Neural crest cell (in vitro differentiated cells): ENCODE data around the gene RRP9. TPM values are rescaled to one million over a fixed set of nuclear protein-coding genes. Genes with fewer than 3 reads are reported as not detected.
"Not testable (repeated sequence)": the region's sequence is repeated elsewhere in the genome, so short reads cannot be mapped to it uniquely, and the experiment has no call there.

Source experiments
- DNase-seq: peaks from one replicate; pipeline ENCODE4 v3.0.0; 2021; ENCODE audit warnings: low read depth, mixed read lengths, low spot score
- H3K27ac Mint-ChIP-seq: one replicate; pipeline ENCODE4 v1.8.0; 2021; ENCODE audit warnings: mild to moderate bottlenecking, mixed read lengths; ENCODE audit not compliant: unreplicated experiment
- H3K27me3 Mint-ChIP-seq: 2 replicates; pipeline ENCODE4 v1.8.0; 2021; ENCODE audit warnings: low read depth, mild to moderate bottlenecking, mixed read lengths
- H3K36me3 Mint-ChIP-seq: 2 replicates; pipeline ENCODE4 v1.8.0; 2021; ENCODE audit warnings: low read depth, mild to moderate bottlenecking, mixed read lengths
- H3K4me1 Mint-ChIP-seq: 2 replicates; pipeline ENCODE4 v1.8.0; 2021; ENCODE audit warnings: mixed read lengths
- H3K4me3 Mint-ChIP-seq: one replicate; pipeline ENCODE4 v1.8.0; 2021; ENCODE audit warnings: mild to moderate bottlenecking, mixed read lengths
- H3K9me3 Mint-ChIP-seq: 2 replicates; pipeline ENCODE4 v1.8.0; 2021; ENCODE audit warnings: mixed read lengths
- long read RNA-seq: library from polyadenylated mRNA; unstranded; transcript quantifications from one replicate; pipeline ENCODE4 v2.0.0, GENCODE V29; 2020
- total RNA-seq: library from RNA; stranded (reverse); gene quantifications from 2 replicates; pipeline ENCODE4 v1.2.1, GENCODE V29; 2021
- TF ChIP-seq, protein P1 (sequence below): fragments of 200-600 bp; sonication (generic); conservative IDR thresholded peaks from 2 replicates; pipeline ENCODE4 v1.5.0; 2021; ENCODE audit warnings: antibody characterized with exemption, mild to moderate bottlenecking

Gene RRP9, protein sequence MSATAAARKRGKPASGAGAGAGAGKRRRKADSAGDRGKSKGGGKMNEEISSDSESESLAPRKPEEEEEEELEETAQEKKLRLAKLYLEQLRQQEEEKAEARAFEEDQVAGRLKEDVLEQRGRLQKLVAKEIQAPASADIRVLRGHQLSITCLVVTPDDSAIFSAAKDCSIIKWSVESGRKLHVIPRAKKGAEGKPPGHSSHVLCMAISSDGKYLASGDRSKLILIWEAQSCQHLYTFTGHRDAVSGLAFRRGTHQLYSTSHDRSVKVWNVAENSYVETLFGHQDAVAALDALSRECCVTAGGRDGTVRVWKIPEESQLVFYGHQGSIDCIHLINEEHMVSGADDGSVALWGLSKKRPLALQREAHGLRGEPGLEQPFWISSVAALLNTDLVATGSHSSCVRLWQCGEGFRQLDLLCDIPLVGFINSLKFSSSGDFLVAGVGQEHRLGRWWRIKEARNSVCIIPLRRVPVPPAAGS
- 37.9 and 40.1 TPM in 2 replicates for total RNA-seq
- long read RNA-seq, transcript RRP9-201 (15 exons, 1,578 nt) = major isoform, 8 of 13 reads
- long read RNA-seq, partial matches to known transcripts = 1 of 13 reads
- long read RNA-seq, other reads (novel, unspliced or antisense) = 4 of 13 reads

DNA sequence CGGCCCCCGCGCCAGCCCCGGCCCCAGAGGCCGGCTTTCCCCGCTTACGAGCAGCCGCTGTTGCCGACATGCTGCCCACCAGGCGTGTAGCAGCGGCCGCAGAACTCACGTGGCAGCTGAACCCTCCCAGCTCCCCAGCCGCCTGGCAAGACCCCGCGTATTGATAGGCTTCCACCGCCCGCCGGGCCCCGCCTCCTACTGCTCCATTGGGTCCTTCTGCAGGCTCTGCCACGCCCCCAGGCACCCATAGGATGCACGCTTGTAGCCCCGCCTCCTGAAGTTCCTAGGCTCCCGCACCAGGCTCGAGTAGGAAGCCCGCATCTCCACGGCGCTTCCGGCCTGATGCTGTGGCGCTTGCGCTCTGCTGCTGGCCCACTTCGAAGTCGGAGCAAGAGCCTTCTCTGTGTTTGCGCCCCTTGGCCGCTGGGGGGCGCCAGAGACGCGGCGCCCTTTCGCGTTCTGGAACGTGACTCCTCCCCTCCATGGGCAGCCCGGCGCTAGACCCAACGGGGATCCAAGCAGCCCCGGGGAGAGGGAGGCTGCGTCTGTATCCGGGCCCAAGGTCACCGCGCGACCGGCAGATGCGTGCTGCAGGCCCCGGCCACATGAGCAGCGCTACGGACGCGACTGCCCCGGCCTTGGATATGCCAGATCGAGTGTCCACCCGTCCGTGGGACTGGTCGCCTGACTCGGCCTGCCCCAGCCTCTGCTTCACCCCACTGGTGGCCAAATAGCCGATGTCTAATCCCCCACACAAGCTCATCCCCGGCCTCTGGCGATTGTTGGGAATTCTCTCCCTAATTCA lies at the start of gene RRP9, which contains the start of gene PARP3:
Gene RRP9 (minus strand): TSS at position 107 of the 805 bp plus-strand sequence. CDS start 37 bp downstream, at position 70.
Gene PARP3 (plus strand): TSS at position 566 of the 805 bp plus-strand sequence. CDS start 993 bp downstream, outside the sequence.
- H3K4me3 Mint-ChIP-seq = peak within 1 kb of the TSS; percentile 95
- H3K36me3 Mint-ChIP-seq = no peaks in the 10 kb centered on the region

DNA sequence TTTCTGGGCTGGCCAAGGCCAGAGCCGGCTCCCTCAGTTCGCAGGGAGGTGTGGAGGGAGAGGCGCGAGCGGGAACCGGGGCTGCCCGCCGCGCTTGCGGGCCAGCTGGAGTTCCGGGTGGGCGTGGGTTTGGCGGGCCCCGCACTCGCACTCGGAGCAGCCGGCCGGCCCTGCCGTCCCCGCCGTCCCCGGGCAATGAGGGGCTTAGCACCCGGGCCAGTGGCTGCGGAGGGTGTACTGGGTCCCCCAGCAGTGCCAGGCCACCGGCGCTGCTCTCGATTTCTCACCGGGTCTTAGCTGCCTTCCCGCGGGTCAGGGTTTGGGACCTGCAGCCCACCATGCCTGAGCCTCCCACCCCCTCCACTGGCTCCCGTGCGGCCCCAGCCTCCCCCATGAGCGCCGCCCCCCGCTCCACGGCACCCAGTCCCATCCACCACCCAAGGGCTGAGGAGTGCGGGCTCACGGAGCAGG lies 48.8 kb upstream of the RRP9 start:
- Mint-ChIP-seq H3K36me3 (peaks cover 37% of the 10 kb centered on the region), H3K4me1 (peaks cover 42% of the 10 kb centered on the region), H3K27me3 (peaks cover 14% of the 10 kb centered on the region)
- H3K9me3 Mint-ChIP-seq, DNase-seq, H3K4me3 Mint-ChIP-seq, H3K27ac Mint-ChIP-seq: not testable (repeated sequence)

More for the DNA sequence above, at the start of gene RRP9, which contains the start of gene PARP3:
- H3K27me3 Mint-ChIP-seq = no peaks in the 10 kb centered on the region
- no peaks in the 10 kb centered on the region for H3K9me3 Mint-ChIP-seq
- H3K27ac Mint-ChIP-seq = peak within 1 kb of the TSS; percentile 83
- peaks cover 28% of the 10 kb centered on the region for H3K4me1 Mint-ChIP-seq
- peak; percentile 99 for DNase-seq
- TF ChIP-seq, protein P1, sequence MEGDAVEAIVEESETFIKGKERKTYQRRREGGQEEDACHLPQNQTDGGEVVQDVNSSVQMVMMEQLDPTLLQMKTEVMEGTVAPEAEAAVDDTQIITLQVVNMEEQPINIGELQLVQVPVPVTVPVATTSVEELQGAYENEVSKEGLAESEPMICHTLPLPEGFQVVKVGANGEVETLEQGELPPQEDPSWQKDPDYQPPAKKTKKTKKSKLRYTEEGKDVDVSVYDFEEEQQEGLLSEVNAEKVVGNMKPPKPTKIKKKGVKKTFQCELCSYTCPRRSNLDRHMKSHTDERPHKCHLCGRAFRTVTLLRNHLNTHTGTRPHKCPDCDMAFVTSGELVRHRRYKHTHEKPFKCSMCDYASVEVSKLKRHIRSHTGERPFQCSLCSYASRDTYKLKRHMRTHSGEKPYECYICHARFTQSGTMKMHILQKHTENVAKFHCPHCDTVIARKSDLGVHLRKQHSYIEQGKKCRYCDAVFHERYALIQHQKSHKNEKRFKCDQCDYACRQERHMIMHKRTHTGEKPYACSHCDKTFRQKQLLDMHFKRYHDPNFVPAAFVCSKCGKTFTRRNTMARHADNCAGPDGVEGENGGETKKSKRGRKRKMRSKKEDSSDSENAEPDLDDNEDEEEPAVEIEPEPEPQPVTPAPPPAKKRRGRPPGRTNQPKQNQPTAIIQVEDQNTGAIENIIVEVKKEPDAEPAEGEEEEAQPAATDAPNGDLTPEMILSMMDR = peak; percentile 100

DNA sequence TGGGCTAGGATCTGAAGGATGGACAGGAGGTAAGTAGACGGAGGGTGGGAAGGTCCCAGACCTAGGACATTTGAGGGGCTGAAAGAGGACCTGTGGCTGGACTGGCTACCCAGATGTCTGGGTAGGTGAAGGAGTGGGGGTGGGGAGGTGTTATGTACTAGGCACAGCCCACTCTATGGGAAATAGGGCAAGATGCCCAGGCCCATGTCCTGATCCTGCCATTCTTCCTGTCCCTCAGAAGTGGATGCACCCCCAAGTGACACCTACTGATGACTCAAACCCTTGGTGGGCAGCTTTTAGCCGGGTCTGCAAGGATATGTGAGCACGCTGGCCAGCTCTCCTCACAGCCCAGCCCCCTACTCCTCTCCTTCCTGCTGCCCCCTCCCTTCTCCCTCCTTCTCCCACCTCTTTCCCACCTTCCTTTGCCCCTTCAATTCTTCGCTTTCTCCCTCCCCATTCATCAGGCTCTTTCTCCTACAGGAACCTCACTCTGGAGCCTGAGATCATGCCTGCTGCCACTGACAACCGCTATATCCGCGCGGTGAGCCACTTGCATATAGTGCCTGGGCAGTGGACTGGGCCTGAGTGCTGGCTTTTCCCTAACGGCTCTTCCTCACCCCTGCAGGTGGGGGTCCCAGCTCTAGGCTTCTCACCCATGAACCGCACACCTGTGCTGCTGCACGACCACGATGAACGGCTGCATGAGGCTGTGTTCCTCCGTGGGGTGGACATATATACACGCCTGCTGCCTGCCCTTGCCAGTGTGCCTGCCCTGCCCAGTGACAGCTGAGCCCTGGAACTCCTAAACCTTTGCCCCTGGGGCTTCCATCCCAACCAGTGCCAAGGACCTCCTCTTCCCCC lies 46.8 kb upstream of the RRP9 start:
- no peak for DNase-seq
- H3K4me1 Mint-ChIP-seq = peaks cover 33% of the 10 kb centered on the region
- peaks cover 2% of the 10 kb centered on the region for H3K9me3 Mint-ChIP-seq
- TF ChIP-seq, protein P1 = no peak
- peak overlapping the region; percentile 84 for H3K4me3 Mint-ChIP-seq
- peaks cover 14% of the 10 kb centered on the region for H3K27me3 Mint-ChIP-seq
- H3K36me3 Mint-ChIP-seq = peaks cover 19% of the 10 kb centered on the region
- peak overlapping the region; percentile 19 for H3K27ac Mint-ChIP-seq

DNA sequence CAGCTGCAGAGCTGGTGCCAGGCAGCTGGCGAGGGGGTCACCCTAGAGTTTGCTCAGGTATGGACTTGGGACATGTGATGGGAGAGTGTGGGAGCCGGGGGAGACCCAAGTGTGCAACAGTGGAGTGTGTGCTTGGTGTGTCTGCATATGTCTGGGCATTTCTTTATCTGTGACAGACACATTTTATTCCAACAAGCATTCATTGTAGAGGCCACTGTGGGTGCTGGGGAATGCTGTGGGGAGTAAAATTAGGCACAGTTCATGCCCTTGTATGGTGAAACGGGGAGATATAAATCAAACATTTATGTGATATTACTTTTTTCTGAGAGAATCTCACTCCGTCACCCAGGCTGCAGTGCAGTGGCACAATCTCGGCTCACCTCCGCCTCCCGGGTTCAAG lies 45.9 kb upstream of the RRP9 start:
- Mint-ChIP-seq H3K27me3 (peaks cover 14% of the 10 kb centered on the region), H3K4me3 (peak overlapping the region; percentile 84), H3K36me3 (peaks cover 14% of the 10 kb centered on the region), H3K4me1 (peaks cover 39% of the 10 kb centered on the region), H3K9me3 (peaks cover 2% of the 10 kb centered on the region), H3K27ac (no peak overlapping the region)
- DNase-seq = no peak
- TF ChIP-seq, protein P1 = no peak

DNA sequence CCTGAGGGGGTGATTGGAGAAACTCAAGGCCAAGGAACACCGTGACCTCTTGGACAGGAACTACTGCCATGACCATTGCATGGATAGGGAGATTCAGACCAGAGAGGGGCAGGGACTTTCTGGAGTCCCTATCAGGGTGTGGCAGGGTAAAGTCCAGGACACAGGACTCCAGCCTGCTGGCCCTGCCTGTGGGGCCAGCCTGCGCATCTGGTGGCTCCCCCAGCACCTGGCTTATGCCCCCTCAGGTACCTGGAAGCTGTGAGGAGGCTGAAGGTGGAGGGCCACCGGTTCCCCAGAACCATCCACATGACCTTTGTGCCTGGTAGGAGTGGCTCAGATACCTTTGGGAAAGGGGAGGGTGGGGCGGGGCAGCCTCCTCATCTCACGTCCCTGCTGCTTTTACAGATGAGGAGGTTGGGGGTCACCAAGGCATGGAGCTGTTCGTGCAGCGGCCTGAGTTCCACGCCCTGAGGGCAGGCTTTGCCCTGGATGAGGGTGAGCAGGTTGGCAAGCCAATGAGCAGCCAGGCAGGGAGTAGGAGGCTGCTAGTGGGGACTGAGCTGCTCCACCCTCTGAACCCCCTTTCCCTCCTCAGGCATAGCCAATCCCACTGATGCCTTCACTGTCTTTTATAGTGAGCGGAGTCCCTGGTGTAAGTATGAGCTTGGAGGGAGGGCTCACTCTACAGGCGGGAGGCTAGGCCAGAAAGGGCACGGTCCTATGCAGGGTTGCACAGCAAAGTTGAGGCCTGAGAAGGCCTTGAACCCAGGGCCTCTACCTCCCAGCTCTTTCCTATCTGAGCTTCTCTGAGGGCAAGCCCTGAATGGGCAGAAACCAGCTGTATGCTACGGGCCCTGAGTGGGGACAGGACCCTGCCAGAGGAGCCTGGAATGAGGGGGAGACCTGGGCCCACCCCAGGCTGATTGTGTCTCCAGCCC lies 44.6 kb upstream of the RRP9 start:
- peaks cover 13% of the 10 kb centered on the region for H3K27me3 Mint-ChIP-seq
- TF ChIP-seq, protein P1 = no peak
- H3K27ac Mint-ChIP-seq = no peak overlapping the region
- peak overlapping the region; percentile 19 for H3K4me3 Mint-ChIP-seq
- peaks cover 37% of the 10 kb centered on the region for H3K4me1 Mint-ChIP-seq
- no peak for DNase-seq
- peaks cover 2% of the 10 kb centered on the region for H3K9me3 Mint-ChIP-seq
- peaks cover 6% of the 10 kb centered on the region for H3K36me3 Mint-ChIP-seq
